ENCODE data around the gene MYO1F.
"Not testable (repeated sequence)": the region's sequence is repeated elsewhere in the genome, so short reads cannot be mapped to it uniquely, and the experiment has no call there.

MYO1F gene

DNA sequence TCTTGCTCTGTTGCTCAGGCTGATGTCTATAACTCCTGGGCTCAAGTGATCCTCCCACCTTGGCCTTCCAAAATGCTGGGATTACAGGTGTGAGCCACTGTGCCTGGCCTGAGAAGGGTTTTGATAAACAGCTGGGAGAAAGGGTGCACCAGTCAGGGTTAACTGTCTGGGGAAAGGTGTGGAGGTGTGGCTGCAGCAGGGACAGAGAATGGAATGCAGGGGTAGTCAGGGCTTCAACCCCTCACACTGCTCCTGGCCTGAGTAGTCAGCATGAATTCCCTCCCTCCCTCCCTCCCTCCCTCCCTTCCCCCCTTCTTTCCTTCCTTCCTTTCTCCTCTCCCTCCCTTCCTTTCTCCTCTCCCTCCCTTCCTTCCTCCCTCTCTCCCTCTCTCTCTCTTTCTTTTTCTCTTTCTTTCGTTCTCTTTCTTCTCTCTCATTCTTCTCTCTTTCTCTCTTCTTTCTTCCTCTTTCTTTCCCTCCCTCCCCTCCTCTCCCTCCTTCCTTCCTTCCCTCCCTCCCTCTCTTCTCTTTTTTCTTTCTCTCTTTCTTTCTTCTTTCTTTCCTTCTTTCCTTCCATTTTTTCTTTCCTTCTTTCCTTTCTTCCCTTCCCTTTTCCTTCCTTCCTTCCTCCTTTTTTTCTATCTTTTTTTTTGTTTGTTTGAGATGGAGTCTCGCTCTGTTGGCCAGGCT lies 16.0 kb downstream of the MYO1F start:
- DNase-seq = no peak

DNA sequence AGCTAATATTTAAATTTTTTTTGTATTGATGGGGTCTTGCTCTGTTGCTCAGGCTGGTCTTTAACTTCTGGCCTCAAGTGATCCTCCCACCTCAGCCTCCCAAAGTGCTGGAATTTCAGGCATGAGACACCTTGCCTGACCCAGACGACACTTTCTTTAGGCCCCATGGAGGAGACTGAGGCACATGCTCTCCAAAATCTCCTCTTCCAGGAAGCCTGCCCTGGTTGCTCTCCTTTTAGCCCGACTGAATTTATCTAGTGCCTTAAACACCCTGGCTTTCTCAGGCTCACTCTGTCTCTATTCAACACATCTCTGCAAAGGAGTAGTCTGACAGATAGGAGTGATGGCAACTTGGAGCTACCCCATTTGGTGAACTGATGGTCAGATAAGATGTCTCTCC lies 18.9 kb downstream of the MYO1F start:
- no peak for DNase-seq

DNA sequence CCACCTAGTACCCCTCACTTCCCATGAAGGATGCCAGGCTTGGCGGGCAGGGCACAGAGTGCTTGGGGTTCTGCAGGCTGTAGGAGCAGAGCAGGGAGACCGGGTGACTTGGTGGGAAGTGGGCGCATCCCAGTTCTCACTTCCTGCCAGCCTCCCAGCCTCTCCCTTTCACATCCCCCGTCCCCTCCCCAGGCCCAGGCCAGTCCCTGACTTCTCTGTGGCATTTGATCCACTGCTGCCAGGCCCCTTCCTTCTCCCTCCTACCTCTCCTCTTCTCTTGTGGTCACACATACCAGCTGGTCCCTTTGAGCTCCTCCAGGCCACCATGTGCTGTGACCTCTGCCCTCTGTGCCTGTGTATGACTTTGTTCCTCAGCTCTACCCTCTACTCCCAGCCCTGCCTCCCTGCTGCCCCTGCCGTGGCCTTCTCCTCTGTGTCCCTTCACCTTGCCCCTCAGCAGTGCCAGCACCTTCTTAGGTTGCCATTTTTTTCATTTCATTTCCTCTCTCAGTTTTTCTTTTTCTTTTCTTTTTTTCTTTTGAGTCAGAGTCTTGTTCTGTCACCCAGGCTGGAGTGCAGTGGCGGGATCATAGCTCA lies 19.5 kb downstream of the MYO1F start:
- DNase-seq = no peak

DNA sequence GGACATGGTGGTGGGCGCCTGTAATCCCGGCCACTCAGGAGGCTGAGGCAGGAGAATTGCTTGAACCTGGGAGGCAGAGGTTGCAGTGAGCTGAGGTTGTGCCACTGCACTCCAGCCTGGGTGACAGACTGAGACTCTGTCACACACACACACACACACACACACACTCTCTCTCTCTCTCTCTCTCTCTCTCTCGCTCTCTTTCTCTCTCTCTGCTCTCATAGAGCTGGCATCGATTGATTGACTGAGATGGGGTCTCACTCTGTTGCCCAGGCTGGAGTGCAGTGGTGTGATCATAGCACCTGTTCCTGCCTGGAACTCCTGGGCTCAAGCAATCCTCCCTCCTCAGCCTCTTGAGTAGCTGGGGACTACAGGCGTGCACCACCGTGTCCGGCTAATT lies 23.5 kb downstream of the MYO1F start:
- not testable (repeated sequence) for DNase-seq

DNA sequence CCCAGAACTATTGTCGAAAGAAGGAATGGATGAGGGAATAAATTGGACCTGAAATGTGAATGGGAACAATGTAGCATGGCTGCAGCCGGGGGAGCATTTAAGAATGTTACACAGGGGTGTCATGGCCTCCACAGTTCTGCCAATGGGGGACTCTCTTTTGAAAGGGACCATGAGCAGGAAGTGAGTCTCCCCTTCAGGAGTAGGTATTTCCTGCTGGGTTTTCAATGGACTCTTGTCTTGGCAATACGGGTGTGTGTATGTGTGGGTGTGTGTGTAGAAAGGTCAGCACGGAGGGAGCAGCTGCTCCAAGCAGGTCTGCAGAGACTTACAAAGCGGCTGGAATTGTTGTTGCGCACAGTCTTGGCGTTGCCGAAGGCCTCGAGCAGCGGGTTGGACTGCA lies 24.4 kb downstream of the MYO1F start:
- no peak for DNase-seq

DNA sequence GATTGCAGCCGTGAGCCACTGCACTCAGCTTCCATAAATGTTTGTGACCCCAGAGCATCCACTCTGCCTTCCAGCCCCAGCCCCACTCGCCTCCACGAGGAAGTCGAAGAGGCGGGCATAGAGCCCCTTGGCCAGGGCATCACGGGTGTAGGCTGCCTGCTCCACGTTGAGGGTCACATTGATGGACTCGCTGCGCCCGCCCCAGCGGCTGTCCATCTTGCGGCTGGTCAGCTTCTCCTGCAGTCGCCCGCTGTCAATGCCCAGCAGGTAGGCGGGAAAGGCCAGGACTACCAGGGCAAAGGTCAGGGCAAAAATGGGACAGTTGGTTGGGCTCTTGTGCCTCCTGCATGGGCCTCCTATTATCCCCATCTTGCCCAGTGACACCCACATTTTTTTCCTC lies 27.2 kb downstream of the MYO1F start:
- DNase-seq = no peak

DNA sequence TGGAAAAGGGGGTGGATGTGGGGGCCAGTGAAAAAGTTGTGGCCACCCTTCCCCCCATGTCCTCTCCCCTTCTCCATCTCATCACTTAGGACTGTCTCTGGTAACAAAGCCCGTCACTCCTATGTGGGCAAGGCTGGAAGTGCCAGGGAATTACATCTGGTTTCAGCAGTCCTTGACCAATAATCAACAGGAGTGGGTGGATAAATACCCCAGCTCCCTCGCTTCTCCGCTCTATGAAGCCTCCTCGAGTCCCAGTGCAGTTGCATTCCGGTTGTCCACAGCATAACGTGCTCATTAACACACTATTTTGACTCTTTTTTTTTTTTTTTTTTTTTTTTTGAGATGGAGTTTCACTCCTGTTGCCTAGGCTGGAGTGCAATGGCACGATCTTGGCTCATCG lies 31.5 kb downstream of the MYO1F start:
- DNase-seq = no peak

DNA sequence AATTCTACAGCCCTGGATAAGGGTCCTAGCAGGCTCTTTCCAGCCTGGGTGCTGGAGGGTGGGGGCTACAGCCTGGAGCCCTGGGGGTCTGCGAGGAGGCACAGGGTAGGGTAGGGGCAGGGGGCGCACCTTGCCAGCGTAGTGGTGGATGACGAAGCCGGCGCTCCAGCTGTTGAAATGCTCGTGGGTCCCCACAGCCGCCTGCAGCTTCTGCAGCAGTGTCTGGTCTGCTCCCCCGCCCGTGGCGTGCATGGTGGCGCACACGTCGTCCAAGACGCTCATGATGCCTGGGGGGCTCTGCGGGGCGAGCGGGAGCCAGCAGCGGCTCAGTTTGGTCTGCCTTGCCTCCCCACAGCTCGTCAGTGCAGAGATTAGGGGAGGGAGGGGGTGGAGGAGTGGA lies 33.1 kb downstream of the MYO1F start:
- DNase-seq = no peak

DNA sequence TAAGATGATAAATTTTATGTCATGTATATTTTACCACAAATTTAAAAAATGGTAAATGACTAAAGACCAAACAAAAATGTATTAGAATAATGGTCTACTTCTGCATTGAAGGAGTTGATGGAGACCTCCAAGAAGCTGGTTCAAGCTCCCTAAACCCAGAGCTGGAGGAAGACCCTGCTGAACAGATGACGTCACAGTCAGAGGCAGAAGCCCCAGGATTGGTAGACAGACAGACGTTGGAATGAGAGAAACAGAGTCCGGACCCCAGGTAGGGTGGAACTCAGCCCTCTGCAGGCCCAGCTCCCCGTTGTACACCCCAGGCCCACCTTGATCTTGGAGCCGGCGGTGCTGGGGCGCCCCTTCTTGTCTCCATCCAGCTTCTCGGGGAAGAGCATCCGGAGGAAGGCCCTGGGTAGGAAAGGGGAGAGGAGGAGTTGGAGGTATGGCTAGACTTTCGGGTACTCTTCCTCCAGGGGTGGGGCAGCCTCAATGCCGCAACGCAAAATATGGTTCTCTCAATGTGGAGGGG lies 37.6 kb downstream of the MYO1F start:
- no peak for DNase-seq

DNA sequence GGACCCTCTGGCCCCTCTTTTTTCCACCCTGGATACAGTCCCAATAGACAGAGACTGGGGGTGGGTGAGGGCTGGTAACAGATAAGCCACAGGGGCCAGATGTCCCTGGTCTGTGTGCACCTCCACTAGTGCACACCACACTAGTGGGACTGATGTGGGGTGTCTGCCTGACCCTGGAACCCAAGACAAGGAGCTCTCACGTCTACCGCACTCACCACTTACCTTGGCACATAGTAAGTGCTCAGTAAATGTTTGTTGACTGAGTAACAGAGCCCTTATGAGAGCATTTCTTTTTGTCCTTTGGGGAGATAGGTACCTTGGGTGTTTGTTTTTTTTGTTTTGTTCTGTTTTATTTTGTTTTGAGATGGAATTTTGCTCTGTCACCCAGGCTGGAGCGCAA lies 40.1 kb downstream of the MYO1F start:
- no peak for DNase-seq

DNA sequence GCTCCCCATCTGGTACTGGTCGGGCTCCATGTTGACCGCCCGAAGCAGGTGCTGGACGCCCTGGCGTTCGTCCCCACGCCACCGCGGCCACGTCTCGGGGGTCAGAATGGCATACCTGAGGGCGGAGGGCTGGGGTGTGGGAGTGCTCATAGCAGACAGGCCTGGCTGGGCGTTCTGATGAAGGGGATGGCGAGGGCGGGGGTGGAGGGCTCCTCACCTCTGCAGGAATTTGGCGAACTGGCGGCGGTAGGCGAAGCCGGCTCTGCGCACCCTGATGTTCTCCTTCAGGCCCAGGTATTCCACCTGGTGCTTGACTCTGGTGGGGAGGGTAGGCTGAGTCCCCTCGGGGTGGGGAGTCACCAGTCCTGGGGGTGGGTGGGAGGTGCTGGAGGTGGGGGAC lies 41.0 kb downstream of the MYO1F start:
- DNase-seq = no peak

DNA sequence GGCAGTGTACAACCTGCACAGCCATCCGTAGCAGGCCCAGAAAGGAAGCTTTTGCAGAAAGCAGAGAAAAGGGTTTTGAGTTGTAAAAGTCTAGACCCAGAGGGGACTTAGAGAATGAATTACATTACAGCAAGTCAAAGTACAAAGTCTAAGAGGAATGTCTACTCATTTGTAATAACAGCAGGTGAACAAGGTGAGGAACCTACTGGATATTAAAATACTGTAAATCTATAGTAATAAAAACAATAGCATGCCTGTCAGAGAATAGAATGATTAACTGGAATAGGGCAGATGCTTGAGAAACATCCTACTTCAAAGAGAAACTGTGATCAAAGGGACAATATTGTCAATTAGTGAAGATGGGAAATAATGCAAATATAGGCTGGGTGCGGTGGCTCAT lies 45.0 kb downstream of the MYO1F start:
- no peak for DNase-seq

DNA sequence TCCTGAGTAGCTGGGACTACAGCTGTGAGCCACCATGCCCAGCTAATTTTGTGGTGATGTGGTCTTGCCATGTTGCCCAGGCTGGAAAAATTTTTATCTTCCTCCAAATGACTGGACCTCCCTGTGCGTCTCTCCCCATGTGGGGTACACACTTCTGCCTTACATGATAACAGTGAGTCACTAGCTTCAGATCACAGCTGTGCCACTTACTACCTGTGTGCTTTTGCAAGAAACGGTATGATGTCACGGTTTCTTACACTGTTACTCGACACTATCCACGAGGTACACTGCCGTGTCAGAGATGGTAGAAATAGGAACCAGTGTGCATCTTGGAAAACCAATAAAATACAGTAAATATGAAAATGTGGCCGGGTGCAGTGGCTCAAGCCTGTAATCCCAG lies 45.8 kb downstream of the MYO1F start:
- DNase-seq = no peak

DNA sequence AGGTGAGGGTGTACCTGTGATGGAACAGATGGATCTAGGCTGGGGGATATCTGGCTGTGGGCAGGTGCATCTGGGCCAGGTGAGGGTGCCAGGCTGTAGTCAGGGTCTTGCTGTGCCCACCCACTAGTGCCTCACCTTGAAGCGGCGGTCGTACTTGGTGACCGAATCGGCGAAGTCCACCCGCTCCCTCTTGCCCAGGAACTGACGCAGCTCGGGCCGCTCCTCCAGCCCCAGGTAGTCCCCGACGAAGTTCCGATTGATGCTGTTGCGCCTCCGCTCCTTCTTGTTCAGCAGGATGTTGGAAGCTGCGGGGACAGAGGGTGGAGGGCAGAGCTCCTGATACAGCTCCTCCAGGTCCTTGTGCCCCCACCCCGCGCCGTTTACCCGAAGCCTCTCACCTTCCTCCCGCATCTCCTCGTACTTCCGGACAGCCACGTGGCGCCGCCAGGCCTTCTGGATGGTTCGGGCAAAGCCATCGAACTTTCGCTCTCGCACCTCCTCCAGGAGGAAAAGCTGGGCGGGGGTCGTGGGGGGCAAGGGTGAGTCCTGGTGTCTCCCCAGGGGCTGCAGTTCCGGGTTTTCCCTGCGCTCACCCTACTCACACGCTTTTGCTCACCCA lies 47.1 kb downstream of the MYO1F start:
- no peak for DNase-seq

DNA sequence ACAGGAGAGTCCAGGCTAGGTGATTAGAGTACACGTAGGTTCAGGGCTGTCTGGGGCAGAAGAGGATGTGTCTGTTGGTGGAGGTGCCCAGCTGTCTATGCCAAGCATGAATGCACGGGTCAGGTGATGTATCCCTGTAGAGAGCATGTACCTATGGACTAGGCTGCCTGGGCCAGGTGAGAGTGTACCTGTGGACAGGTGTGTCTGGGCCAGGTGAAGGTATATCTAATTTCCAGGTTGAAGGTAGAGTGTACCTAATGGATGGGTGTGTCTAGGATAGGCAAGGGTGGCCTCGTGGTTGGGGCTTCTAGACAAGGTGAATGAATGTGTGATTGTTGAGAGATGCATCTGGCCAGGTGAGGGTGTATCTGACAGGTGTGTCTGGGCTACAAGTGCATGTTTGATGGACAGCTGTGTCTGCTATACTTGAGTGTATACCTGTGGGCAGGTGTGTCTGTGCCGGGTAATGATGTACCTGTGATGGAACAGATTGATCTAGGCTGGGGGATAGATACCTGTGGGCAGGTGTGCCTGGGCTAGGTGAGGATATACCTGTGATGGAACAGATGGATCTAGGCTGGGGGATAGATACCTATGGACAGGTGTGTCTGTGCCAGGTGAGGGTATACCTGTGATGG lies 47.8 kb downstream of the MYO1F start:
- DNase-seq = no peak

DNA sequence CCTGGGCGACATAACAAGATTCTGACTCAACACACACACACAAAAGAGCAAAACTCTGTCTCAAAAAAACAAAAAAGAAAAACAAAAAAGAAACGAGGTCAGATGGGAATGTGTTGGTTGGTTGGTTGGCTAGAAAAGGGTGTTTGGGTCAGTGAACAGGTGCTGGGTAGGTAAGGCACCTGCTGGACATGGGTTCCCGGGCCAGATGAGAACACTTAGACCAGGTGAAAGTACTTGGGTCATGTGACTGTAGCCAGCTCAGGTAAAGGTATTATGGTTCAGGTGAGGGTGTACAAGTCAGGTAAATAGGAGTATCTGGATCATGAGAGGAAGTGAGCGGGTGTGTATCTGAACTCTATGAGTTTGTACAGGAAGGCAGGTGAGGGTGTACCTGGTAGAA lies 48.7 kb downstream of the MYO1F start:
- DNase-seq = no peak

DNA sequence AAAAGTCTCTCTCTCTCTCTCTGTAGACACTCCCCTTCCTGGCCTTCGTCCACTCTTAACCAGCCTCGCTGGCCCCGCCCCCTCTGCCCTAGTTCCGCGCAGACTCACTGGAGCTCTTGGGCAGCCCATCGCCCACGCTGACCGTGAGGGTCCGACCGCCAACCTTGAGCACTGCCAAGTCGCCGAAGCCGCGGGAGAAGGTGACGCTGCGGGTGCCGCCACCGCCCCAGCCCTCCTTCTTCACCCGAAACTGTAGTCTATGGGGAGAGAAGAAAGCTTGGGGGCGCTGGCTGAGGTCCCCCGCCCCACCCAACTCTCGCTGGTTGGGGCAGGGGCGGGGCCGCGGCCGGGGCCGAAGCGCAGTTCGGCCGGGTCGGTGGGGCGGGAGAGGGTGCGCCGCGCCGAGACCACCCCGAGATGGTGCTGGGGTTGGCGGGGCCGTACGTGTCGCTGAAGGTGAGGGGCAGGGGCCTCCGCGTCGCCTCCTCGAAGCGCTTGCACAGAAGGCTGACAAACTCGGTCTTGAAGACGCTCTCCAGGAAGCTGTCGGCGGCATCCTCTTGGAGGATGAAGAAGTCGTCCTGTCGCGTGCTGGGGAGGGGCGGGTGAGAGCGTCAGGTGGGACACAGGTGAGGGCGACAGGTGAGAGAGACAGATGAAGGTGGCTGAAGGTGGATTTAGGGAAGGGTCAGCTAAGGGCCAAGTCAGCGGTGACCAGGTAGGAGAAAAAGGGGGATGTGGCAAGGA lies 50.7 kb downstream of the MYO1F start:
- no peak for DNase-seq

DNA sequence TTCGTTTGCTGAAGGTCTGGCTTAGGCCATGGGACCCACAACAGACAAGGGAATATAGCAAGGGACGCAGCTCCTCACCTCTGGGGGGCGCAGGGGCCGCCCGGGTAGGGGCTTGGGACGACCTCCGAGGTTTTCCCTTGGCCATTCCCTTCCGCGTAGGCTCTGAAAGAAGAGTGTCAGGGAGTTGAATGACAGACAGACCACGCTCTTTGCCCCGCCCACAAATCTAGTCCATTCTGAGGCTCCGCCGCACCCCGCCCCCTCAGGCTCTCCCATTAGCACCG lies 51.9 kb downstream of the MYO1F start:
- no peak for DNase-seq

DNA sequence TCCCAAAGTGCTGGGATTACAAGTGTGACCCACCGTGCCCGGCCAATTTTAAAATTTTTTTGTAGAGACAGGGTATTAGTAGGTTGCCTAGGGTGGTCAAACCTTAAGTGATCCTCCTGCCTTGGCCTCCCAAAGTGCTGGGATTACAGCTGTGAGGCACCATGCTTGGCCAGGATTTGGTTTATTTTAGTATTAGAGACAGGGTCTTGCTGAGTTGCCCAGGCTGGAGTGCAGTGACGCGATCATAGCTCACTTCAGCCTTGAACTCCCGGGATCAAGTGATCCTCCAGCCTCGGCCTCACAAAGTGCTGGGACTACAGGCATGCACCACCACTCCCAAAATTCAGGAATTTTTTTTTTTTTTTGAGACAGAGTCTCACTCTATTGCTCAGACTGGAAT lies 57.9 kb downstream of the MYO1F start:
- no peak for DNase-seq

DNA sequence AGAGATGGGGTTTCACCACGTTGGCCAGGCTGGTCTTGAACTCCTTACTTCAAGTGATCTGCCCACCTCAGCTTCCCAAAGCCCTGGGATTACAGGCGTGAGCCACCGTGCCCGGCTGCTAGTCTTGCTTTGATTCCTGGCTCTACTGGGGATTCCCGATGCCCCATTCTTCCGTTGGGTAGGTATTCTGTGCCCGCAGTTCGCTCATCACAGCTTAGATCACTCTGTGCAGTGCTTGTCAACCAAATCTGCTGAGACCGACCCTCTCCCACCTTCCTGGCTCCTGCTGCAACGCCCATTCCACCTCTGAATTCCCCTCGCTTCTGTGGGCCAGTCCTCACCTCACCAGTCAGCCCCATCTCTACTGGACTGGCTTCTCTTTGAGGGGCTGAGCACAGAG lies 58.7 kb downstream of the MYO1F start:
- DNase-seq = no peak

DNA sequence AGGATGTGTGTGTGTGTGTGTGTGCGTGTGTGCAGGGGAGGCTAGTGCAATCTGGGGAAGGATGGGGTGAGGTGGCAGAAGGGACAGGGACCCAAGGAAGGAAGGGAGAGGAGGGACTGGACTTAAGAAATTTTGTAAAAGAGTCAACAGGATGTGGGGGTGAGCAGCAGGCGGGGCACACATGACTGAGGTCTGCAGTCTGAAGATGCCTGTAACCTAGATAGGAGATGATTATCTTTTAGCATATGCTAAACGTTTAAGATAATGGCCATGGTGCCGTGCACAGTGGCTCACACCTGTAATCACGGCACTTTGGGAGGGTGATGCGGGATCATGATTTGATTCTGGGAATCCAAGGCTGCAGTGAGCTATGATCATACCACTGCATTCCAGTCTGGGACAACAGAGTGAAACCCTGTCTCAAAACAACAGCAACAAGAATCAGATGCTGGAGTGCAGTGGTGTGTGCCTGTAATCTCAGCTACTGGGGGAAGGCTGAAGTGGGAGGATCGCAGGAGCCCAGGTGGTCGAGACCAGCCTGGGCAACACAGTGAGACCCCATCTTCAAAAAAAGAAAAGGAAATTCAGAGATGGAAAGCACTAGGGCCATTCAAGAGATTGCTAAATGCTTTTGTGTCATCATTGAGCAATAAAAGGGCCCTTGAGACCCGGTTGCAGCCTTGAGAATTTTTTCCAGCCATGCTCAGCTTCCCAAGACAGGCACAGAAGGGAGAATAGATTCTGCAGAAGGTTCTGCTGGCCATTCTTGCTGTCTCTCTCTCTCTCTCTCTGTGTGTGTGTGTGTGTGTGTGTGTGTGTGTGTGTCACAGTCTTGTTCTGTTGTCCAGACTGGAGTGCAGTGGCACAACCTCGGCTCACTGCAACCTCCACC lies 59.4 kb downstream of the MYO1F start:
- peak; percentile 21 for DNase-seq

DNA sequence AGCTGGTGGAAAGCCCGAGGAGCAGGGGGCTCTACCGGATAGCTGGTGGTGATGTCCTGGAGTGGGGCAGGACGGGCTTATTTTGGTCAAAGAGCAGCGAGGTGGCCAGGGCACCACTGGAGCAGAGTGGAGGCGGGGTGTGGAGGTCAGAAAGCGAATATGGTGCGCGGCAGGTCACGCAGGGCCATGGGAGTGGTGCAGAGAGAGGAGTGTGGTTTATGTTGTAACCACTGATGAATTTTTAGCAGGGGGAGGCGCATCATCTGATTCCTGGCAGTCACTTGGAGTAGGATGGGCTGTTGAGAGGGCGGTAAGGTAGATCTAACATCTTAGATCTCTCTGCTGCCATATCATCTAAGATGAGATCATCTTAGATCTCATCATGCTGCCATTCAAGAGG lies 61.9 kb downstream of the MYO1F start:
- peak; percentile 71 for DNase-seq

Measured in stimulated activated CD4-positive, alpha-beta T cell treated with anti-CD3 and anti-CD28 coated beads, Interleukin-1b, Interleukin-23, amount 100 ng/mL, for 48 hours (primary cell).